DOHH2 (cell line): ENCODE measurements around the gene MYO5A.

ENCODE experiments used
- H3F3A ChIP-seq: fragments of 200-600 bp; sonication (generic), shearing (Covaris generic); 2 replicates; pipeline ENCODE4 v1.6.0; 2016; ENCODE audit warnings: antibody characterized with exemption, mild to moderate bottlenecking; ENCODE audit not compliant: control insufficient read depth, insufficient read depth
- H3K27ac ChIP-seq: fragments of 200-600 bp; sonication (generic); 2 replicates; pipeline ENCODE4 v1.5.1; 2014; ENCODE audit warnings: low read depth, mild to moderate bottlenecking, low read length, moderate library complexity
- H3K27me3 ChIP-seq: fragments of 200-600 bp; sonication (generic); 2 replicates; pipeline ENCODE4 v1.6.1; 2014; ENCODE audit warnings: mild to moderate bottlenecking, low read length, mixed read lengths; ENCODE audit not compliant: control insufficient read depth
- H3K36me3 ChIP-seq: fragments of 200-600 bp; sonication (generic); 2 replicates; pipeline ENCODE4 v1.6.1; 2014; ENCODE audit warnings: mild to moderate bottlenecking, low read length, moderate library complexity, mixed read lengths; ENCODE audit not compliant: control insufficient read depth
- H3K4me1 ChIP-seq: fragments of 200-600 bp; sonication (generic); 2 replicates; pipeline ENCODE4 v1.6.1; 2014; ENCODE audit warnings: mild to moderate bottlenecking, low read length, mixed read lengths; ENCODE audit not compliant: control insufficient read depth
- H3K4me2 ChIP-seq: fragments of 200-600 bp; sonication (generic); 2 replicates; pipeline ENCODE4 v1.6.0; 2014; ENCODE audit warnings: mild to moderate bottlenecking, low read length, moderate library complexity
- H3K4me3 ChIP-seq: fragments of 200-600 bp; sonication (generic); 2 replicates; pipeline ENCODE4 v1.5.1; 2014; ENCODE audit warnings: mild to moderate bottlenecking, low read length, mixed read lengths
- H3K79me2 ChIP-seq: fragments of 200-600 bp; sonication (generic); 2 replicates; pipeline ENCODE4 v1.6.1; 2014; ENCODE audit warnings: mild to moderate bottlenecking, low read length, mixed read lengths; ENCODE audit not compliant: control insufficient read depth
- H3K9me2 ChIP-seq: fragments of 200-600 bp; sonication (generic); replicated peaks from 2 replicates; pipeline ENCODE4 v1.6.1; 2014; ENCODE audit warnings: mild to moderate bottlenecking, low read length, mixed read lengths; ENCODE audit not compliant: control insufficient read depth
- H3K9me3 ChIP-seq: fragments of 200-600 bp; sonication (generic); 2 replicates; pipeline ENCODE4 v1.6.1; 2014; ENCODE audit warnings: antibody characterized with exemption, low read length, mixed read lengths; ENCODE audit not compliant: control insufficient read depth, insufficient read depth
- H4K20me1 ChIP-seq: fragments of 200-600 bp; sonication (generic); 2 replicates; pipeline ENCODE4 v1.6.0; 2014; ENCODE audit warnings: low read depth, mild to moderate bottlenecking, antibody characterized with exemption, low read length, moderate library complexity; ENCODE audit not compliant: control insufficient read depth, insufficient read depth
- EZH2phosphoT487 ChIP-seq: fragments of 200-600 bp; sonication (generic); IDR thresholded peaks from 2 replicates; pipeline ENCODE4 v1.6.1; 2017; ENCODE audit warnings: borderline replicate concordance, mild to moderate bottlenecking, antibody characterized with exemption, low read length, moderate library complexity, mixed read lengths
- TF ChIP-seq, protein P1 (sequence below): fragments of 200-600 bp; sonication (generic); IDR thresholded peaks from one replicate; pipeline ENCODE4 v1.5.1; 2014; ENCODE audit warnings: antibody characterized with exemption, mild to moderate bottlenecking, low read depth, low read length; ENCODE audit not compliant: poor library complexity, severe bottlenecking

MYO5A gene

GRCh38 chr15:52284164-52284563 lies 244.5 kb downstream of the MYO5A start:
- no peaks in the 10 kb centered on the region for H3K4me1 ChIP-seq
- H4K20me1 ChIP-seq = no peaks in the 10 kb centered on the region
- no peaks in the 10 kb centered on the region for H3K9me2 ChIP-seq
- H3K4me3 ChIP-seq = no peak overlapping the region
- no peak overlapping the region for H3K27ac ChIP-seq
- H3K9me3 ChIP-seq = no peaks in the 10 kb centered on the region
- no peaks in the 10 kb centered on the region for H3K36me3 ChIP-seq
- TF ChIP-seq, protein P1, sequence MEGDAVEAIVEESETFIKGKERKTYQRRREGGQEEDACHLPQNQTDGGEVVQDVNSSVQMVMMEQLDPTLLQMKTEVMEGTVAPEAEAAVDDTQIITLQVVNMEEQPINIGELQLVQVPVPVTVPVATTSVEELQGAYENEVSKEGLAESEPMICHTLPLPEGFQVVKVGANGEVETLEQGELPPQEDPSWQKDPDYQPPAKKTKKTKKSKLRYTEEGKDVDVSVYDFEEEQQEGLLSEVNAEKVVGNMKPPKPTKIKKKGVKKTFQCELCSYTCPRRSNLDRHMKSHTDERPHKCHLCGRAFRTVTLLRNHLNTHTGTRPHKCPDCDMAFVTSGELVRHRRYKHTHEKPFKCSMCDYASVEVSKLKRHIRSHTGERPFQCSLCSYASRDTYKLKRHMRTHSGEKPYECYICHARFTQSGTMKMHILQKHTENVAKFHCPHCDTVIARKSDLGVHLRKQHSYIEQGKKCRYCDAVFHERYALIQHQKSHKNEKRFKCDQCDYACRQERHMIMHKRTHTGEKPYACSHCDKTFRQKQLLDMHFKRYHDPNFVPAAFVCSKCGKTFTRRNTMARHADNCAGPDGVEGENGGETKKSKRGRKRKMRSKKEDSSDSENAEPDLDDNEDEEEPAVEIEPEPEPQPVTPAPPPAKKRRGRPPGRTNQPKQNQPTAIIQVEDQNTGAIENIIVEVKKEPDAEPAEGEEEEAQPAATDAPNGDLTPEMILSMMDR = no peak
- no peak for TF ChIP-seq EZH2phosphoT487
- no peaks in the 10 kb centered on the region for H3K27me3 ChIP-seq
- H3K4me2 ChIP-seq = no peak overlapping the region
- no peaks in the 10 kb centered on the region for H3F3A ChIP-seq
- no peaks in the 10 kb centered on the region for H3K79me2 ChIP-seq

GRCh38 chr15:52283281-52283680 lies 245.4 kb downstream of the MYO5A start:
- H4K20me1 ChIP-seq = no peaks in the 10 kb centered on the region
- no peak for TF ChIP-seq EZH2phosphoT487
- TF ChIP-seq, protein P1 = no peak
- H3K4me3 ChIP-seq = no peak overlapping the region
- H3K4me1 ChIP-seq = no peaks in the 10 kb centered on the region
- H3K27me3 ChIP-seq = no peaks in the 10 kb centered on the region
- no peaks in the 10 kb centered on the region for H3F3A ChIP-seq
- no peaks in the 10 kb centered on the region for H3K9me2 ChIP-seq
- H3K9me3 ChIP-seq = no peaks in the 10 kb centered on the region
- no peak overlapping the region for H3K4me2 ChIP-seq
- H3K27ac ChIP-seq = no peak overlapping the region
- no peaks in the 10 kb centered on the region for H3K79me2 ChIP-seq
- no peaks in the 10 kb centered on the region for H3K36me3 ChIP-seq

DNA sequence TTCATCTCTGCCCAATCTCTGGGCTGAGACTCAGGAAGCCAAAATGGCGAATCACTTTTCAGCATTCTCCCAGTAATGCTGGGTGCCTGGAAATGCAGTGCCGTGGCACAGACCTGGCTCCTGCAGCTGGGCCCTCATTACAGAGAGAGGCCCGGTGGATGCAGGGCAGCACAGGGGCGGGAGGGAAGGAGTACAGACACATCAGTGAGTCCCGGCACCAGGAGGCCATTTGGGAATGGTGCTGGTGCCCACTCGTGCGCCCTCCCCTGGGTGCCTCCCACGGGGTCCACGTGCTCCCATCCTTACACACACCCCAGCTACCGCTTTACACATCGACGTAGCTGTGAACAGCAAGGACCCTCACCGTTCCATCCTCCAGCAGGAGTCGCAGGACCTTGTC lies 246.3 kb downstream of the MYO5A start:
- Histone ChIP-seq H3K36me3 (no peaks in the 10 kb centered on the region), H3K79me2 (no peaks in the 10 kb centered on the region), H3K4me3 (no peak overlapping the region), H3K9me2 (no peaks in the 10 kb centered on the region), H4K20me1 (no peaks in the 10 kb centered on the region), H3F3A (no peaks in the 10 kb centered on the region), H3K4me2 (no peak overlapping the region), H3K27ac (no peak overlapping the region), H3K27me3 (no peaks in the 10 kb centered on the region), H3K9me3 (no peaks in the 10 kb centered on the region), H3K4me1 (no peaks in the 10 kb centered on the region)
- TF ChIP-seq, protein P1 = no peak
- TF ChIP-seq EZH2phosphoT487 = no peak
